HCT116 (cell line): Measurements from ENCODE around the gene RAB3C. TPM values are rescaled to one million over a fixed set of nuclear protein-coding genes. Genes with fewer than 3 reads are reported as not detected.

Source experiments
- ATAC-seq: fragments of 200-7000 bp; cut with Tn5 transposase; 2 replicates; pipeline ENCODE4 v1.9.1; 2020; ENCODE audit warnings: mild to moderate bottlenecking, moderate library complexity
- BruUV-seq: library from RNA; stranded (reverse); fragments of 400-500 nt; replicated peaks from 2 replicates; lab custom pipeline; 2021; lab: Mats Ljungman, UMichigan
- CTCF ChIA-PET: fragments of 300-600 bp; sonication (Branson Sonifier 250); formaldehyde crosslinking; loops from one replicate; lab custom pipeline; 2021; ENCODE audit warnings: antibody characterized with exemption; lab: Charles Lee
- POLR2A ChIA-PET: fragments of 300-600, 350-600 bp; sonication (Branson Sonifier 250); formaldehyde crosslinking; loops from one replicate; lab custom pipeline; 2021; ENCODE audit warnings: antibody characterized with exemption; lab: Charles Lee
- RAD21 ChIA-PET, 2 experiments: fragments of 300-600 bp; sonication (Branson Sonifier 250); formaldehyde crosslinking; loops; one replicate each; lab custom pipeline; 2023; ENCODE audit warnings: low total read pairs in 2 of 2; ENCODE audit not compliant: uncharacterized antibody in 2 of 2, unreplicated experiment in 2 of 2, low non-redundant PET in 1 of 2; lab: Charles Lee
- DNase-seq: peaks from one replicate; pipeline ENCODE4 v3.0.0-alpha.2; 2010; ENCODE audit warnings: low read depth, low spot score
- H2AFZ ChIP-seq: fragments of 200-600 bp; shearing (Covaris generic), sonication (generic); 2 replicates; pipeline ENCODE4 v1.6.1; 2017; ENCODE audit warnings: low read depth, mixed run types, mixed read lengths, antibody characterized with exemption, low read length; ENCODE audit not compliant: poor library complexity, severe bottlenecking
- H3K27ac ChIP-seq: 2 replicates; pipeline ENCODE4 v1.5.1; 2012; ENCODE audit warnings: low read depth, low read length
- H3K27me3 ChIP-seq: fragments of 200-600 bp; sonication (generic); 2 replicates; pipeline ENCODE4 v1.6.1; 2016; ENCODE audit warnings: mixed run types, low read length, mixed read lengths; ENCODE audit not compliant: insufficient read depth
- H3K36me3 ChIP-seq, 2 experiments: fragments of 200-500 bp in 1 of 2; fragments of 200-600 bp in 1 of 2; sonication (Bioruptor generic) in 1 of 2; sonication (generic) in 1 of 2; 2 replicates each; pipeline versions ENCODE4 v1.5.1 to v1.6.1; 2014 to 2016; ENCODE audit warnings: low read length in 2 of 2, inconsistent platforms in 1 of 2, mixed read lengths in 1 of 2, mixed run types in 1 of 2; ENCODE audit not compliant: insufficient read depth in 2 of 2, control insufficient read depth in 1 of 2
- H3K4me1 ChIP-seq, 2 experiments: fragments of 200-600 bp in 1 of 2; sonication (generic) in 1 of 2; 2 replicates each; pipeline versions ENCODE4 v1.5.1 to v1.6.1; 2012 to 2017; ENCODE audit warnings: low read length in 2 of 2, inconsistent platforms in 1 of 2, mild to moderate bottlenecking in 1 of 2, mixed read lengths in 1 of 2, mixed run types in 1 of 2, moderate library complexity in 1 of 2; ENCODE audit not compliant: insufficient read depth in 2 of 2, control insufficient read depth in 1 of 2
- H3K4me2 ChIP-seq: fragments of 200-600 bp; sonication (generic); 2 replicates; pipeline ENCODE4 v1.6.1; 2017; ENCODE audit warnings: mixed run types, low read length, mixed read lengths
- H3K4me3 ChIP-seq, 2 experiments: fragments of 200-600 bp in 1 of 2; sonication (generic) in 1 of 2; replicated peaks in 1 of 2; 2 replicates each; pipeline ENCODE4 v1.5.1; 2011 to 2016; ENCODE audit warnings: low read length in 2 of 2, control low read depth in 1 of 2, low read depth in 1 of 2, mild to moderate bottlenecking in 1 of 2, mixed read lengths in 1 of 2, mixed run types in 1 of 2
- H3K79me2 ChIP-seq: fragments of 200-600 bp; sonication (generic); 2 replicates; pipeline ENCODE4 v1.6.1; 2017; ENCODE audit warnings: mild to moderate bottlenecking, mixed run types, low read length, moderate library complexity, mixed read lengths; ENCODE audit not compliant: insufficient read depth
- H3K9ac ChIP-seq: fragments of 200-600 bp; sonication (generic); 2 replicates; pipeline ENCODE4 v1.6.1; 2016; ENCODE audit warnings: low read length, mixed read lengths
- H3K9me2 ChIP-seq: fragments of 200-600 bp; sonication (generic), shearing (Covaris generic); 2 replicates; pipeline ENCODE4 v1.6.1; 2017; ENCODE audit warnings: mixed run types, mild to moderate bottlenecking, moderate library complexity; ENCODE audit not compliant: insufficient read depth
- H3K9me3 ChIP-seq, 2 experiments: fragments of 200-500 bp in 1 of 2; fragments of 200-600 bp in 1 of 2; sonication (Bioruptor generic) in 1 of 2; sonication (generic) in 1 of 2; 2 replicates each; pipeline ENCODE4 v1.6.1; 2014 to 2017; ENCODE audit warnings: low read length in 2 of 2, mixed read lengths in 2 of 2, inconsistent platforms in 1 of 2, low read depth in 1 of 2, mild to moderate bottlenecking in 1 of 2, mixed run types in 1 of 2, moderate library complexity in 1 of 2; ENCODE audit not compliant: control insufficient read depth in 1 of 2, insufficient read depth in 1 of 2
- H4K20me1 ChIP-seq: fragments of 200-600 bp; sonication (generic), shearing (Covaris generic); 2 replicates; pipeline ENCODE4 v1.6.1; 2017; ENCODE audit warnings: mixed run types, mild to moderate bottlenecking, moderate library complexity; ENCODE audit not compliant: insufficient read depth
- CBX3 ChIP-seq: IDR thresholded peaks from 2 replicates; pipeline ENCODE4 v1.6.1; 2012; ENCODE audit warnings: low read depth
- EGR1 ChIP-seq: IDR thresholded peaks from 2 replicates; pipeline ENCODE4 v1.6.1; 2012; ENCODE audit warnings: low read depth
- EZH2 ChIP-seq: fragments of 200-600 bp; sonication (generic); IDR thresholded peaks from 2 replicates; pipeline ENCODE4 v1.6.1; 2017; ENCODE audit warnings: antibody characterized with exemption, mixed run types
- EZH2phosphoT487 ChIP-seq: fragments of 200-600 bp; IDR thresholded peaks from 2 replicates; pipeline ENCODE4 v1.6.1; 2018; ENCODE audit warnings: antibody characterized with exemption, borderline replicate concordance
- JUND ChIP-seq: IDR thresholded peaks from 2 replicates; pipeline ENCODE4 v1.6.1; 2012
- SP1 ChIP-seq: IDR thresholded peaks from 2 replicates; pipeline ENCODE4 v1.6.1; 2012; ENCODE audit warnings: low read depth
- SRF ChIP-seq: IDR thresholded peaks from 2 replicates; pipeline ENCODE4 v1.6.1; 2012; ENCODE audit warnings: low read depth
- ZFX ChIP-seq: fragments of 450-650 bp; IDR thresholded peaks from 2 replicates; pipeline ENCODE4 v1.6.1; 2017
- intact Hi-C: fragments of 100-400 bp; cut with micrococcal nuclease; formaldehyde crosslinking; loops from 2 replicates; pipeline ENCODE4 v1.10.0; 2022
- total RNA-seq: library from RNA; stranded (reverse); gene quantifications from one replicate; pipeline ENCODE4 v1.2.1, GENCODE V29; 2021; ENCODE audit not compliant: unreplicated experiment
- TF ChIP-seq, protein P1 (sequence below): IDR thresholded peaks from 2 replicates; pipeline ENCODE4 v1.6.1; 2012; ENCODE audit warnings: low read depth
- TF ChIP-seq, protein P2 (sequence below): IDR thresholded peaks from 2 replicates; pipeline ENCODE4 v1.6.1; 2012
- TF ChIP-seq, protein P3 (sequence below), 3 experiments: fragments of 200-600 bp in 1 of 3; sonication (generic) in 1 of 3; IDR thresholded peaks in 2 of 3; conservative IDR thresholded peaks in 1 of 3; 2 replicates each; pipeline ENCODE4 v1.5.1; 2012 to 2017; ENCODE audit warnings: low read depth in 2 of 3, low read length in 2 of 3, antibody characterized with exemption in 1 of 3, borderline replicate concordance in 1 of 3, control low read depth in 1 of 3, mild to moderate bottlenecking in 1 of 3, mixed read lengths in 1 of 3, mixed run types in 1 of 3, moderate library complexity in 1 of 3; ENCODE audit not compliant: insufficient read depth in 1 of 3
- TF ChIP-seq, protein P4 (sequence below): IDR thresholded peaks from 2 replicates; pipeline ENCODE4 v1.6.1; 2012
- TF ChIP-seq, protein P5 (sequence below): IDR thresholded peaks from 2 replicates; pipeline ENCODE4 v1.6.1; 2011; ENCODE audit warnings: mild to moderate bottlenecking, low read length, moderate library complexity; ENCODE audit not compliant: insufficient replicate concordance; ENCODE audit errors: extremely low read depth

The RAB3C gene
- total RNA-seq, 1 experiment from 2014 or later = not detected

DNA sequence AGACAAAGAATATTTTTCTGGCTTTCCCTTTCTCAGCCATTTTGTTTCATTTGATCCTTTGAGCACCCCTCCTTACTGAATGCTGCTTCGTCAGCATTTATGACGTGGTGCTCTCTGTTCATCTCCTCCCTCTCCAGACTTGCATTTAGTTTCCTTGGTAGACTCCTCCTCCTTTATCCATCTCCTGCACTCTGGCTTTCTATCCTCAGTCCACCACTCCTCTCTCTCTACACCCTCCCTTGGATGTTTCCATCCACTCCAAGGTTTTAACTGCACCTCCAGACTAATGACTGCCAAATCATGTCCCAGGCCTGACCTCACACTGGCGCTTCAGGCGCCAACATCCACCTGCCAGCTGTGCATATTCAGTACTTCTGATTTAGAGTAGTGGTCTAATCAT lies 245.4 kb downstream of the RAB3C start:
- H3K9me2 ChIP-seq = no peaks in the 10 kb centered on the region
- no peak for TF ChIP-seq SP1
- TF ChIP-seq EZH2 = no peak
- TF ChIP-seq, protein P1, sequence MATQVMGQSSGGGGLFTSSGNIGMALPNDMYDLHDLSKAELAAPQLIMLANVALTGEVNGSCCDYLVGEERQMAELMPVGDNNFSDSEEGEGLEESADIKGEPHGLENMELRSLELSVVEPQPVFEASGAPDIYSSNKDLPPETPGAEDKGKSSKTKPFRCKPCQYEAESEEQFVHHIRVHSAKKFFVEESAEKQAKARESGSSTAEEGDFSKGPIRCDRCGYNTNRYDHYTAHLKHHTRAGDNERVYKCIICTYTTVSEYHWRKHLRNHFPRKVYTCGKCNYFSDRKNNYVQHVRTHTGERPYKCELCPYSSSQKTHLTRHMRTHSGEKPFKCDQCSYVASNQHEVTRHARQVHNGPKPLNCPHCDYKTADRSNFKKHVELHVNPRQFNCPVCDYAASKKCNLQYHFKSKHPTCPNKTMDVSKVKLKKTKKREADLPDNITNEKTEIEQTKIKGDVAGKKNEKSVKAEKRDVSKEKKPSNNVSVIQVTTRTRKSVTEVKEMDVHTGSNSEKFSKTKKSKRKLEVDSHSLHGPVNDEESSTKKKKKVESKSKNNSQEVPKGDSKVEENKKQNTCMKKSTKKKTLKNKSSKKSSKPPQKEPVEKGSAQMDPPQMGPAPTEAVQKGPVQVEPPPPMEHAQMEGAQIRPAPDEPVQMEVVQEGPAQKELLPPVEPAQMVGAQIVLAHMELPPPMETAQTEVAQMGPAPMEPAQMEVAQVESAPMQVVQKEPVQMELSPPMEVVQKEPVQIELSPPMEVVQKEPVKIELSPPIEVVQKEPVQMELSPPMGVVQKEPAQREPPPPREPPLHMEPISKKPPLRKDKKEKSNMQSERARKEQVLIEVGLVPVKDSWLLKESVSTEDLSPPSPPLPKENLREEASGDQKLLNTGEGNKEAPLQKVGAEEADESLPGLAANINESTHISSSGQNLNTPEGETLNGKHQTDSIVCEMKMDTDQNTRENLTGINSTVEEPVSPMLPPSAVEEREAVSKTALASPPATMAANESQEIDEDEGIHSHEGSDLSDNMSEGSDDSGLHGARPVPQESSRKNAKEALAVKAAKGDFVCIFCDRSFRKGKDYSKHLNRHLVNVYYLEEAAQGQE = no peak
- TF ChIP-seq, protein P2, sequence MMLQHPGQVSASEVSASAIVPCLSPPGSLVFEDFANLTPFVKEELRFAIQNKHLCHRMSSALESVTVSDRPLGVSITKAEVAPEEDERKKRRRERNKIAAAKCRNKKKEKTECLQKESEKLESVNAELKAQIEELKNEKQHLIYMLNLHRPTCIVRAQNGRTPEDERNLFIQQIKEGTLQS = no peak
- no peak for TF ChIP-seq SRF
- TF ChIP-seq JUND = no peak
- TF ChIP-seq, protein P3, sequence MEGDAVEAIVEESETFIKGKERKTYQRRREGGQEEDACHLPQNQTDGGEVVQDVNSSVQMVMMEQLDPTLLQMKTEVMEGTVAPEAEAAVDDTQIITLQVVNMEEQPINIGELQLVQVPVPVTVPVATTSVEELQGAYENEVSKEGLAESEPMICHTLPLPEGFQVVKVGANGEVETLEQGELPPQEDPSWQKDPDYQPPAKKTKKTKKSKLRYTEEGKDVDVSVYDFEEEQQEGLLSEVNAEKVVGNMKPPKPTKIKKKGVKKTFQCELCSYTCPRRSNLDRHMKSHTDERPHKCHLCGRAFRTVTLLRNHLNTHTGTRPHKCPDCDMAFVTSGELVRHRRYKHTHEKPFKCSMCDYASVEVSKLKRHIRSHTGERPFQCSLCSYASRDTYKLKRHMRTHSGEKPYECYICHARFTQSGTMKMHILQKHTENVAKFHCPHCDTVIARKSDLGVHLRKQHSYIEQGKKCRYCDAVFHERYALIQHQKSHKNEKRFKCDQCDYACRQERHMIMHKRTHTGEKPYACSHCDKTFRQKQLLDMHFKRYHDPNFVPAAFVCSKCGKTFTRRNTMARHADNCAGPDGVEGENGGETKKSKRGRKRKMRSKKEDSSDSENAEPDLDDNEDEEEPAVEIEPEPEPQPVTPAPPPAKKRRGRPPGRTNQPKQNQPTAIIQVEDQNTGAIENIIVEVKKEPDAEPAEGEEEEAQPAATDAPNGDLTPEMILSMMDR (IDR thresholded peaks at IDR 0.05 in 2 of 3, conservative IDR thresholded peaks at IDR 0.05 in 1 of 3; ENCODE audit: borderline replicate concordance in 1 of 3, insufficient read depth in 1 of 3, low read depth in 2 of 3, low read length in 2 of 3) = no peak
- TF ChIP-seq, protein P4, sequence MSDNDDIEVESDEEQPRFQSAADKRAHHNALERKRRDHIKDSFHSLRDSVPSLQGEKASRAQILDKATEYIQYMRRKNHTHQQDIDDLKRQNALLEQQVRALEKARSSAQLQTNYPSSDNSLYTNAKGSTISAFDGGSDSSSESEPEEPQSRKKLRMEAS = no peak
- TF ChIP-seq ZFX = no peak
- TF ChIP-seq EZH2phosphoT487 = no peak
- TF ChIP-seq CBX3 = no peak
- TF ChIP-seq, protein P5, sequence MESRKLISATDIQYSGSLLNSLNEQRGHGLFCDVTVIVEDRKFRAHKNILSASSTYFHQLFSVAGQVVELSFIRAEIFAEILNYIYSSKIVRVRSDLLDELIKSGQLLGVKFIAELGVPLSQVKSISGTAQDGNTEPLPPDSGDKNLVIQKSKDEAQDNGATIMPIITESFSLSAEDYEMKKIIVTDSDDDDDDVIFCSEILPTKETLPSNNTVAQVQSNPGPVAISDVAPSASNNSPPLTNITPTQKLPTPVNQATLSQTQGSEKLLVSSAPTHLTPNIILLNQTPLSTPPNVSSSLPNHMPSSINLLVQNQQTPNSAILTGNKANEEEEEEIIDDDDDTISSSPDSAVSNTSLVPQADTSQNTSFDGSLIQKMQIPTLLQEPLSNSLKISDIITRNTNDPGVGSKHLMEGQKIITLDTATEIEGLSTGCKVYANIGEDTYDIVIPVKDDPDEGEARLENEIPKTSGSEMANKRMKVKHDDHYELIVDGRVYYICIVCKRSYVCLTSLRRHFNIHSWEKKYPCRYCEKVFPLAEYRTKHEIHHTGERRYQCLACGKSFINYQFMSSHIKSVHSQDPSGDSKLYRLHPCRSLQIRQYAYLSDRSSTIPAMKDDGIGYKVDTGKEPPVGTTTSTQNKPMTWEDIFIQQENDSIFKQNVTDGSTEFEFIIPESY = no peak
- no peak for TF ChIP-seq EGR1
- H3K4me2 ChIP-seq = no peak overlapping the region
- no peaks in the 10 kb centered on the region for H3K36me3 ChIP-seq
- POLR2A ChIA-PET = no interaction called here
- H2AFZ ChIP-seq = no peak overlapping the region
- intact Hi-C loops = no loop called here
- H3K27ac ChIP-seq = no peak overlapping the region
- CTCF ChIA-PET = no interaction called here
- no TSS peak for BruUV-seq
- ATAC-seq (no peak), DNase-seq (no peak)
- no peak overlapping the region for H3K4me3 ChIP-seq
- no peaks in the 10 kb centered on the region for H4K20me1 ChIP-seq
- no peaks in the 10 kb centered on the region for H3K4me1 ChIP-seq
- no peak overlapping the region for H3K9ac ChIP-seq
- H3K27me3 ChIP-seq = peaks cover 5% of the 10 kb centered on the region; the same call in 1 of the 2 replicates
- H3K9me3 ChIP-seq = no peaks in the 10 kb centered on the region
- RAD21 ChIA-PET = no interaction called here
- H3K79me2 ChIP-seq = no peaks in the 10 kb centered on the region
